Mesothelial cell of epicardium (in vitro differentiated cells): ENCODE measurements around the gene METTL2A. TPM values are rescaled to one million over a fixed set of nuclear protein-coding genes. Genes with fewer than 3 reads are reported as not detected.
"Not testable (repeated sequence)": the region's sequence is repeated elsewhere in the genome, so short reads cannot be mapped to it uniquely, and the experiment has no call there.

Experiments used
- DNase-seq, 2 experiments: peaks; one replicate each; pipeline ENCODE4 v3.0.0; 2021; ENCODE audit warnings: low spot score in 2 of 2; ENCODE audit not compliant: unreplicated experiment in 2 of 2
- H3K27ac Mint-ChIP-seq: 2 replicates; pipeline ENCODE4 v1.8.0; 2021; ENCODE audit warnings: mixed read lengths
- H3K27me3 Mint-ChIP-seq: 2 replicates; pipeline ENCODE4 v1.8.0; 2021; ENCODE audit warnings: low read depth, mixed read lengths
- H3K36me3 Mint-ChIP-seq: 2 replicates; pipeline ENCODE4 v1.8.0; 2021; ENCODE audit warnings: mixed read lengths
- H3K4me1 Mint-ChIP-seq: 2 replicates; pipeline ENCODE4 v1.8.0; 2021; ENCODE audit warnings: mixed read lengths
- H3K4me3 Mint-ChIP-seq: 2 replicates; pipeline ENCODE4 v1.8.0; 2021; ENCODE audit warnings: mild to moderate bottlenecking, moderate library complexity, mixed read lengths
- H3K9me3 Mint-ChIP-seq: 2 replicates; pipeline ENCODE4 v1.8.0; 2021; ENCODE audit warnings: mixed read lengths
- total RNA-seq: library from RNA; stranded (reverse); gene quantifications from 3 replicates; pipeline ENCODE4 v1.2.1, GENCODE V29; 2021
- TF ChIP-seq, protein P1 (sequence below): fragments of 200-600 bp; sonication (generic); IDR thresholded peaks from one replicate; pipeline ENCODE4 v1.5.0; 2021; ENCODE audit warnings: antibody characterized with exemption; ENCODE audit not compliant: unreplicated experiment

The METTL2A gene, protein sequence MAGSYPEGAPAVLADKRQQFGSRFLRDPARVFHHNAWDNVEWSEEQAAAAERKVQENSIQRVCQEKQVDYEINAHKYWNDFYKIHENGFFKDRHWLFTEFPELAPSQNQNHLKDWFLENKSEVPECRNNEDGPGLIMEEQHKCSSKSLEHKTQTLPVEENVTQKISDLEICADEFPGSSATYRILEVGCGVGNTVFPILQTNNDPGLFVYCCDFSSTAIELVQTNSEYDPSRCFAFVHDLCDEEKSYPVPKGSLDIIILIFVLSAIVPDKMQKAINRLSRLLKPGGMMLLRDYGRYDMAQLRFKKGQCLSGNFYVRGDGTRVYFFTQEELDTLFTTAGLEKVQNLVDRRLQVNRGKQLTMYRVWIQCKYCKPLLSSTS
- total RNA-seq, result 22.4 to 25.2 TPM (median 24.6 TPM) in 3 replicates

DNA sequence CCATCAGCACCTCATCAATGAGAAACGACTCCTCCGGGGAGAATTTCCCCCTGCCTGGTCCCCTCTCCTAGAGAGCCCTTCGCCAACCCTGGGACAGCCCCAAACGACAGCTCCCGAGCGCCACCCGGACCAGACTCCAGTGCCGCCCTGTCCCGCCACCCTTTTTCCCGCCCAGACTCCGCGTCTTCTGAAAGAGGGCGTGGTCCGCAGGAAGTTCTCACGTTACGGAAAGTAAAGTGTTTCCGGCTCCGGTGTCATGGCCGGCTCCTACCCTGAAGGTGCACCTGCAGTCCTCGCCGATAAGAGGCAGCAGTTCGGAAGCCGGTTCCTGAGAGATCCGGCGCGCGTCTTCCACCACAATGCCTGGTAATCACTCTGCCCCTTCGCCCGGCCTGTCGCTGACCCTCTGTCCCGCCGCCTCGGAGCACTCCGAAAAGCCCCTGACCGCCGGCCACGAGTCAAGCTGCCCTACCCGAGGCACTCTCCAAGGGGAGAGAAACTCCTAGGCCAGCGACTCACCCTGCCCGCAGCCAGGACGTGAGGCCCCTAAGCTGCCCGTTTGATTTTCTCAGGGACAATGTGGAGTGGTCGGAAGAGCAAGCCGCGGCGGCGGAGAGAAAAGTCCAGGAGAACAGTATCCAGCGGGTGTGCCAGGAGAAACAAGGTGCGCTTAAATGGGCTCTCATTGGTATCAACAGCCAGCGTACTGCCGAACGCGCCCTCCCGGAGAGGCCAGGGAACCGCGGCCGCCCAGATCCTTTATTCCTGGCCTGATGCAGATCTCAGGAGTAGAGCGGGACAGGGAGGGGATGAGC is at the start of gene METTL2A:
TSS of gene METTL2A (plus strand) at position 251 of the 815 bp plus-strand sequence. CDS start at position 257, 6 bp downstream.
- not testable (repeated sequence) for H3K27me3 Mint-ChIP-seq, H3K36me3 Mint-ChIP-seq, H3K9me3 Mint-ChIP-seq
- Mint-ChIP-seq H3K27ac (peak within 1 kb of the TSS; percentile 97), H3K4me3 (peak within 1 kb of the TSS; percentile 97), H3K4me1 (peaks cover 15% of the 10 kb centered on the region)
- peak; percentile 48 to 77 for DNase-seq

GRCh38 chr17:62380253-62380652 is 43.4 kb upstream of the METTL2A start, which contains the start of gene EFCAB3:
Gene EFCAB3 (plus strand): TSS chr17:62380553. CDS start chr17:62382980, 2,427 bp downstream.
- Mint-ChIP-seq H3K27me3 (peaks cover 67% of the 10 kb centered on the region), H3K9me3 (no peaks in the 10 kb centered on the region), H3K4me3 (no peak within 1 kb of the TSS), H3K4me1 (no peaks in the 10 kb centered on the region), H3K27ac (no peak within 1 kb of the TSS), H3K36me3 (no peaks in the 10 kb centered on the region)
- no peak for DNase-seq
- TF ChIP-seq, protein P1, sequence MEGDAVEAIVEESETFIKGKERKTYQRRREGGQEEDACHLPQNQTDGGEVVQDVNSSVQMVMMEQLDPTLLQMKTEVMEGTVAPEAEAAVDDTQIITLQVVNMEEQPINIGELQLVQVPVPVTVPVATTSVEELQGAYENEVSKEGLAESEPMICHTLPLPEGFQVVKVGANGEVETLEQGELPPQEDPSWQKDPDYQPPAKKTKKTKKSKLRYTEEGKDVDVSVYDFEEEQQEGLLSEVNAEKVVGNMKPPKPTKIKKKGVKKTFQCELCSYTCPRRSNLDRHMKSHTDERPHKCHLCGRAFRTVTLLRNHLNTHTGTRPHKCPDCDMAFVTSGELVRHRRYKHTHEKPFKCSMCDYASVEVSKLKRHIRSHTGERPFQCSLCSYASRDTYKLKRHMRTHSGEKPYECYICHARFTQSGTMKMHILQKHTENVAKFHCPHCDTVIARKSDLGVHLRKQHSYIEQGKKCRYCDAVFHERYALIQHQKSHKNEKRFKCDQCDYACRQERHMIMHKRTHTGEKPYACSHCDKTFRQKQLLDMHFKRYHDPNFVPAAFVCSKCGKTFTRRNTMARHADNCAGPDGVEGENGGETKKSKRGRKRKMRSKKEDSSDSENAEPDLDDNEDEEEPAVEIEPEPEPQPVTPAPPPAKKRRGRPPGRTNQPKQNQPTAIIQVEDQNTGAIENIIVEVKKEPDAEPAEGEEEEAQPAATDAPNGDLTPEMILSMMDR, result no peak

DNA sequence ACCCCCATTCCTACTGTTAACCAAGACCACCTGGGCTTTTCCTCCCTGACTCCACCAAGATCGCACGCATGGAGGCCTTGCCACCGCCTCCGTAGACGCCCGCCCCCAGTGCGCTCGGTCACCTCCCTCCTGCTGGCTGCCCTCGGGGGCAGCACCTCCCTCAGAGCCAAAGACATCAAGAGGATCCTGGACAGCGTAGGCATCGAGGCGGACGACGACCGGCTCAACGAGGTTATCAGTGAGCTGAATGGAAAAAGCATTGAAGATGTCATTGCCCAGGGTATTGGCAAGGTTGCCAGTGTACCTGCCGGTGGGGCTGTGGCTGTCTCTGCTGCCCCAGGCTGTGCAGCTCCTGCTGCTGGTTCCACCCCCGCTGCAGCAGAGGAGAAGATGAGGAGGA is 42.1 kb upstream of the METTL2A start:
- Mint-ChIP-seq H3K27me3 (peaks cover 61% of the 10 kb centered on the region), H3K9me3 (no peaks in the 10 kb centered on the region), H3K36me3 (no peaks in the 10 kb centered on the region), H3K27ac (no peak overlapping the region), H3K4me3 (no peak overlapping the region), H3K4me1 (no peaks in the 10 kb centered on the region)
- DNase-seq, result no peak
- TF ChIP-seq, protein P1, result no peak

- no peak for DNase-seq
- TF ChIP-seq, protein P1, result no peak
- no peak overlapping the region for H3K4me3 Mint-ChIP-seq
- no peaks in the 10 kb centered on the region for H3K4me1 Mint-ChIP-seq
- no peaks in the 10 kb centered on the region for H3K36me3 Mint-ChIP-seq
- peaks cover 64% of the 10 kb centered on the region for H3K27me3 Mint-ChIP-seq
- H3K9me3 Mint-ChIP-seq, result no peaks in the 10 kb centered on the region
- H3K27ac Mint-ChIP-seq, result no peak overlapping the region
Measured at GRCh38 chr17:62388856-62389255, 34.8 kb upstream of the METTL2A start.

DNA sequence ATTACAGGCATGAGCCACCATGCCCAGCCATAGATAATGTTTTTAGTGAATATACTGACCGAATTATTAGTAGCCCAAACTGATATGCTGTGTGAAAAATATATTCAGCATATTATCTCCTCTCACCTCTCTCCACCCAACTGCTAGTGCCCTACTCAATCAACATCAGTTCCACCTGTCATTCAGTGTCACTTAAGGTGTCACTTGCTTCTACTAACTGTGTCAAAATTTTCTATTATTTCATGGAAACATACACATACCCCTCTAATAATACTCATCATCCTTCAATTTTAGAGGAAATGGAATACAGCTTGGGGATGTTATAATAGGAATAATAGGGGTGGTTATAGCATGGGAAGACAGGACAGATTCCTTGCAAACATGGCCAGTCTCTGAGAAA is 30.8 kb upstream of the METTL2A start:
- Mint-ChIP-seq H3K4me3 (no peak overlapping the region), H3K27ac (no peak overlapping the region), H3K4me1 (no peaks in the 10 kb centered on the region), H3K27me3 (peaks cover 68% of the 10 kb centered on the region), H3K36me3 (no peaks in the 10 kb centered on the region), H3K9me3 (no peaks in the 10 kb centered on the region)
- no peak for DNase-seq
- TF ChIP-seq, protein P1, result no peak

DNA sequence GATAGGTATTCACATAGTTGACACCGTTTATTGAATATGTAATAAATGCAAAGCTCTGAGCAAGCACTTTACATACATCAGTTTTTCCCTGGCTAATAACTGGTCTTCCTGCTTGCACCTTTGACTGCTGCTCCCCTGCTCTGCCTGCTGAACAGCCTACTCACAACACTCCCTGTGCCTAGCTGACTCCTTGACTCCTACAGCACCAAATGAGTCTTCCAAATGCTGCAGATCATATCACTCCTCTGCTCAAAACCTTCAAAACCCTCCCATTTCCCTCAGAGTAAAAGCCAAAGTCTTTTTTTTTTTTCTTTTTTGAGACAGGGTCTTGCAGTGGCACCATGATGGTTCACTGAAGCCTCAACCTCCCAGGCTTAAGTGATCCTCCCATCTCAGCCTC is 24.8 kb upstream of the METTL2A start:
- no peak overlapping the region for H3K4me3 Mint-ChIP-seq
- no peaks in the 10 kb centered on the region for H3K36me3 Mint-ChIP-seq
- H3K4me1 Mint-ChIP-seq, result no peaks in the 10 kb centered on the region
- H3K9me3 Mint-ChIP-seq, result peaks cover 4% of the 10 kb centered on the region
- H3K27me3 Mint-ChIP-seq, result peaks cover 44% of the 10 kb centered on the region
- no peak overlapping the region for H3K27ac Mint-ChIP-seq
- no peak for DNase-seq
- TF ChIP-seq, protein P1, result no peak
